Mesenchymal stem cell (in vitro differentiated cells and primary cell): ENCODE results near the gene GLIS2.

Experiments used
- DNase-seq: peaks from one replicate; pipeline ENCODE4 v3.0.0-alpha.2; 2013
- H2AFZ ChIP-seq: one replicate; pipeline ENCODE4 v1.6.1; 2013; ENCODE audit warnings: low read depth, mild to moderate bottlenecking, control low read depth, inconsistent platforms, low read length, moderate library complexity
- H2AK5ac ChIP-seq: 2 replicates; pipeline ENCODE4 v1.6.1; 2013; ENCODE audit warnings: low read length, moderate library complexity, mild to moderate bottlenecking, inconsistent platforms; ENCODE audit not compliant: severe bottlenecking
- H2BK120ac ChIP-seq: one replicate; pipeline ENCODE4 v1.6.1; 2013; ENCODE audit warnings: low read depth, mild to moderate bottlenecking, inconsistent platforms, low read length, moderate library complexity
- H2BK12ac ChIP-seq, 2 experiments: one replicate each; pipeline ENCODE4 v1.6.1; 2013; ENCODE audit warnings: inconsistent platforms in 2 of 2, low read length in 2 of 2, mild to moderate bottlenecking in 2 of 2, moderate library complexity in 2 of 2, control low read depth in 1 of 2
- H2BK15ac ChIP-seq: one replicate; pipeline ENCODE4 v1.6.1; 2013; ENCODE audit warnings: mild to moderate bottlenecking, low read depth, inconsistent platforms; ENCODE audit not compliant: poor library complexity, severe bottlenecking
- H2BK5ac ChIP-seq: 2 replicates; pipeline ENCODE4 v1.6.1; 2013; ENCODE audit warnings: low read depth, mild to moderate bottlenecking, low read length, control low read depth, inconsistent platforms; ENCODE audit not compliant: poor library complexity, severe bottlenecking
- H3K14ac ChIP-seq, 2 experiments: one replicate each; pipeline ENCODE4 v1.6.1; 2013; ENCODE audit warnings: inconsistent platforms in 2 of 2, low read length in 2 of 2, control low read depth in 1 of 2, mild to moderate bottlenecking in 1 of 2, moderate library complexity in 1 of 2
- H3K18ac ChIP-seq, 2 experiments: one replicate each; pipeline ENCODE4 v1.6.1; 2013; ENCODE audit warnings: inconsistent platforms in 2 of 2, low read length in 2 of 2, control low read depth in 1 of 2, low read depth in 1 of 2, mild to moderate bottlenecking in 1 of 2
- H3K23ac ChIP-seq, 2 experiments: one replicate each; pipeline ENCODE4 v1.6.1; 2013; ENCODE audit warnings: inconsistent platforms in 2 of 2, low read length in 2 of 2, mild to moderate bottlenecking in 2 of 2, moderate library complexity in 2 of 2, control low read depth in 1 of 2
- H3K27ac ChIP-seq: 2 replicates; pipeline ENCODE4 v1.5.1; 2013; ENCODE audit warnings: mild to moderate bottlenecking, moderate library complexity, low read length, control low read depth, inconsistent platforms; ENCODE audit not compliant: poor library complexity, severe bottlenecking
- H3K27me3 ChIP-seq, 2 experiments: 2 replicates each; pipeline versions ENCODE4 v1.6.1 to v1.7.0; 2013; ENCODE audit warnings: low read length in 2 of 2, mild to moderate bottlenecking in 2 of 2, moderate library complexity in 2 of 2, control low read depth in 1 of 2, inconsistent platforms in 1 of 2; ENCODE audit not compliant: control insufficient read depth in 1 of 2, insufficient read depth in 1 of 2
- H3K36me3 ChIP-seq, 2 experiments: 2 replicates each; pipeline versions ENCODE4 v1.6.1 to v1.7.0; 2013; ENCODE audit warnings: low read length in 2 of 2, control low read depth in 1 of 2, inconsistent platforms in 1 of 2, low read depth in 1 of 2, mild to moderate bottlenecking in 1 of 2; ENCODE audit not compliant: insufficient read depth in 2 of 2, control insufficient read depth in 1 of 2
- H3K4ac ChIP-seq, 2 experiments: one replicate each; pipeline ENCODE4 v1.6.1; 2013; ENCODE audit warnings: inconsistent platforms in 2 of 2, low read length in 2 of 2, mild to moderate bottlenecking in 2 of 2, moderate library complexity in 2 of 2, control low read depth in 1 of 2, low read depth in 1 of 2
- H3K4me1 ChIP-seq: 2 replicates; pipeline ENCODE4 v1.6.1; 2013; ENCODE audit warnings: low read depth, low read length, control low read depth; ENCODE audit not compliant: control insufficient read depth, insufficient read depth
- H3K4me2 ChIP-seq: 2 replicates; pipeline ENCODE4 v1.6.1; 2013; ENCODE audit warnings: low read length, mild to moderate bottlenecking, inconsistent platforms; ENCODE audit not compliant: poor library complexity, severe bottlenecking
- H3K4me3 ChIP-seq, 2 experiments: 2 replicates each; pipeline versions ENCODE4 v1.5.1 to v1.7.0; 2013; ENCODE audit warnings: low read length in 2 of 2, mild to moderate bottlenecking in 2 of 2, control low read depth in 1 of 2, low read depth in 1 of 2; ENCODE audit not compliant: insufficient read depth in 1 of 2
- H3K79me1 ChIP-seq: replicated peaks from 2 replicates; pipeline ENCODE4 v1.6.1; 2013; ENCODE audit warnings: mild to moderate bottlenecking, control low read depth, low read length, inconsistent platforms; ENCODE audit not compliant: poor library complexity, severe bottlenecking
- H3K9ac ChIP-seq: 2 replicates; pipeline ENCODE4 v1.7.0; 2013; ENCODE audit warnings: mild to moderate bottlenecking, low read length, moderate library complexity
- H3K9me3 ChIP-seq: 2 replicates; pipeline ENCODE4 v1.7.0; 2013; ENCODE audit warnings: mild to moderate bottlenecking, low read length; ENCODE audit not compliant: control insufficient read depth
- H4K8ac ChIP-seq: one replicate; pipeline ENCODE4 v1.6.1; 2013; ENCODE audit warnings: inconsistent platforms, mild to moderate bottlenecking, low read length, moderate library complexity
- H4K91ac ChIP-seq: one replicate; pipeline ENCODE4 v1.6.1; 2013; ENCODE audit warnings: mild to moderate bottlenecking, low read length, inconsistent platforms
- WGBS: methylation state at CpG from one replicate; pipeline ENCODE4 v1.1.7; 2013; ENCODE audit warnings: mixed read lengths; 5-methylcytosine and 5-hydroxymethylcytosine counted together

The GLIS2 gene

GRCh38 chr16:4360538-4361021 is 44.7 kb downstream of the GLIS2 start:
- Histone ChIP-seq H3K4ac (peak overlapping the region in 1 of 2 experiments; percentile 4), H2BK5ac (no peak overlapping the region), H3K9ac (no peak overlapping the region), H3K4me3 (no peak overlapping the region), H2BK15ac (no peak overlapping the region), H3K79me1 (no peaks in the 10 kb centered on the region), H3K4me2 (no peak overlapping the region), H4K91ac (peak overlapping the region; percentile 41), H2AK5ac (no peak overlapping the region), H3K14ac (peak overlapping the region in 1 of 2 experiments; percentile 53), H2BK120ac (no peak overlapping the region), H3K27me3 (no peaks in the 10 kb centered on the region), H3K9me3 (no peaks in the 10 kb centered on the region), H3K23ac (no peak overlapping the region), H3K36me3 (peaks cover 5 to 58% of the 10 kb centered on the region in 2 experiments), H3K18ac (peak overlapping the region in 1 of 2 experiments; percentile 28), H4K8ac (peak overlapping the region; percentile 33), H2BK12ac (peak overlapping the region in 1 of 2 experiments; percentile 51), H2AFZ (no peak overlapping the region), H3K27ac (no peak overlapping the region), H3K4me1 (peaks cover 19% of the 10 kb centered on the region)
- WGBS: 75% methylated on average over 11 of the region's 11 CpGs
- peak; percentile 59 for DNase-seq

GRCh38 chr16:4361033-4361943 is 45.4 kb downstream of the GLIS2 start:
- Histone ChIP-seq H2BK5ac (no peak overlapping the region), H3K4ac (no peak overlapping the region), H2BK15ac (no peak overlapping the region), H4K8ac (no peak overlapping the region), H2AK5ac (no peak overlapping the region), H4K91ac (no peak overlapping the region), H3K4me1 (peaks cover 19% of the 10 kb centered on the region), H3K36me3 (peaks cover 5 to 63% of the 10 kb centered on the region in 2 experiments), H3K14ac (peak overlapping the region in 1 of 2 experiments; percentile 53), H3K9ac (no peak overlapping the region), H3K79me1 (no peaks in the 10 kb centered on the region), H3K9me3 (no peaks in the 10 kb centered on the region), H2BK12ac (peak overlapping the region in 1 of 2 experiments; percentile 29), H3K27ac (no peak overlapping the region), H3K27me3 (no peaks in the 10 kb centered on the region), H2BK120ac (no peak overlapping the region), H3K18ac (peak overlapping the region in 1 of 2 experiments; percentile 28), H2AFZ (no peak overlapping the region), H3K4me3 (no peak overlapping the region), H3K4me2 (no peak overlapping the region), H3K23ac (no peak overlapping the region)
- no peak for DNase-seq
- 97% methylated on average over 27 of the region's 28 CpGs for WGBS

GRCh38 chr16:4361944-4362311 is 46.1 kb downstream of the GLIS2 start:
- DNase-seq: no peak
- no peak overlapping the region for H3K4me2 ChIP-seq
- H3K27ac ChIP-seq: no peak overlapping the region
- no peak overlapping the region for H4K8ac ChIP-seq
- peaks cover 19% of the 10 kb centered on the region for H3K4me1 ChIP-seq
- no peak overlapping the region for H3K14ac ChIP-seq
- no peak overlapping the region for H3K4me3 ChIP-seq
- no peak overlapping the region for H2AK5ac ChIP-seq
- no peaks in the 10 kb centered on the region for H3K79me1 ChIP-seq
- H3K9me3 ChIP-seq: no peaks in the 10 kb centered on the region
- WGBS: 93% methylated on average over 12 of the region's 12 CpGs
- no peak overlapping the region for H3K18ac ChIP-seq
- no peak overlapping the region for H2AFZ ChIP-seq
- H3K23ac ChIP-seq: no peak overlapping the region
- H2BK120ac ChIP-seq: no peak overlapping the region
- no peak overlapping the region for H3K9ac ChIP-seq
- H2BK15ac ChIP-seq: no peak overlapping the region
- H4K91ac ChIP-seq: no peak overlapping the region
- H3K27me3 ChIP-seq: no peaks in the 10 kb centered on the region
- peaks cover 5 to 63% of the 10 kb centered on the region in 2 experiments for H3K36me3 ChIP-seq
- no peak overlapping the region for H3K4ac ChIP-seq
- peak overlapping the region in 1 of 2 experiments; percentile 4 for H2BK12ac ChIP-seq
- no peak overlapping the region for H2BK5ac ChIP-seq

GRCh38 chr16:4362476-4363135 is 46.7 kb downstream of the GLIS2 start:
- no peak overlapping the region for H2AK5ac ChIP-seq
- H3K27ac ChIP-seq: no peak overlapping the region
- H3K4me1 ChIP-seq: peaks cover 19% of the 10 kb centered on the region
- H3K4me2 ChIP-seq: no peak overlapping the region
- peak overlapping the region; percentile 7 for H4K91ac ChIP-seq
- no peak overlapping the region for H3K18ac ChIP-seq
- H3K4ac ChIP-seq: peak overlapping the region in 1 of 2 experiments; percentile 18
- no peak overlapping the region for H3K14ac ChIP-seq
- no peak overlapping the region for H3K23ac ChIP-seq
- no peak overlapping the region for H2BK120ac ChIP-seq
- DNase-seq: no peak
- no peak overlapping the region for H2BK5ac ChIP-seq
- no peak overlapping the region for H4K8ac ChIP-seq
- peaks cover 5 to 64% of the 10 kb centered on the region in 2 experiments for H3K36me3 ChIP-seq
- H3K9ac ChIP-seq: no peak overlapping the region
- H3K9me3 ChIP-seq: no peaks in the 10 kb centered on the region
- no peak overlapping the region for H2AFZ ChIP-seq
- no peak overlapping the region for H2BK15ac ChIP-seq
- H3K27me3 ChIP-seq: no peaks in the 10 kb centered on the region
- no peak overlapping the region for H2BK12ac ChIP-seq
- WGBS: 92% methylated on average over 19 of the region's 19 CpGs
- no peak overlapping the region for H3K4me3 ChIP-seq
- no peaks in the 10 kb centered on the region for H3K79me1 ChIP-seq
